GM18909 (cell line): Measurements from ENCODE around the gene CIAO3.
"Not testable (repeated sequence)": the region's sequence is repeated elsewhere in the genome, so short reads cannot be mapped to it uniquely, and the experiment has no call there.

Experiments
- ATAC-seq: cut with Tn5 transposase; IDR thresholded peaks from one replicate; pipeline ENCODE4 v1.9.1; 2021; ENCODE audit warnings: mild to moderate bottlenecking; ENCODE audit not compliant: unreplicated experiment, poor library complexity

The CIAO3 gene

GRCh38 chr16:700684-701584, 39.9 kb downstream of the CIAO3 start:
- ATAC-seq: no peak

DNA sequence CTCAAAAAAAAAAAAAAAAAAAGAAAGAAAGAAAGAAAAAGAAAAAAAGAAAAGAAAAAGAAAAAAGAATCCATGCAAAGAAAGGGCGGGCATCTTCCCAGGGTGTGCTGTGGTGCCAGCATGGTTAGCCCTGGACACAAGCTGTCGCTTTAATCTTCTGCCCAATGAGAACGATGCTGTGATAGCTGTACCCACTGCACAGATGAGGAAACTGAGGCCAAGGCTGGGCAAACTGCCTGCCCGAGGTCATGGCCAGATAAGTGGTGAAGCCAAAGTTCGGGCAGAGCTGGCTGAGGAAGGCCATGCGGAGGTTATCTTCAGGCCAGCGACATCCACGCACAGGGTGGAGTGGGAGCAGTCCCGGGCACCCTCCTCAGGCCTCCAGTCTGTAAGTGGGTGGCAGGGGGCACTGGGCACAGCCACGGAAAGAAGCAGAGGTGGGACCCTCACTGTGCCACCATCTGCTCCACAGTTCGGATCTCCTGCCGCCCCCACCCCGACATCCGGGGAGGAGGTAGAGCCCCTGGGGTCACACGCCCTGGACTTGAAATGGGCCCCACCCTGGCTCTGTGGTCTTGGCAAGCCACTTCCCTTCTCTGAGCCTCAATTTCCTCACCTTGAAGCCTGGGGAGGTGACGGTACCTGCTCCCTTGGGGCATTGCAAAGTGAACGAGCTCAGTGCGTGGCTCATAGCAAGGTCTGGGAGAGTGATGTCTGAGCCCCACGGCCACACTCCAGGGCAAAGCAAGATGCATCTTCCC, 41.7 kb downstream of the CIAO3 start:
- ATAC-seq: no peak

GRCh38 chr16:695355-696089, 45.3 kb downstream of the CIAO3 start:
- no peak for ATAC-seq

DNA sequence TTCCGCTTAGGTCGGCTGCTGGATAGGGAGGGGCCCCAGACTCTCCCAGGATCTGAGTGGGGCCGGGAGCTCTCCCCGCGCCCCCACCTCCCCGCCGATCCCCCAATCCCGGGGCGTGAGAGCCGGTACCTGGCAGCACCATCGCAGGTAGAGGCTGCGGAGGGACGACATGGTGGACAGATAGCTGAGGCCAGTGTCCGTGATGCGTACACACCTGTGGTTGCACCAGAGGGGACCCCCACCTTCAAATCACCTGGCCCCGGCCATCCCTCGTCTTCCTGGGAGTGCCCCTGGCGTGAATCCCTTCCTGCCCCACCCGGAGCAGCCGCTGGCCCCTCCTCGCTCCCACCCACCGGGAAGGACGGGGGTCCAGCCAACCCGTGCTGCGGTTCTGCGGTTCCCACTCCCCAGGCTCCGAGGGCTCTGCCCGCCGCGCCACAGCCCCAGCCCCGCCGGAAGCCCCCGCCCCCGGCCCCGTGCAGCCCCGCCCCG, 45.9 kb downstream of the CIAO3 start:
- no peak for ATAC-seq

- no peak for ATAC-seq
Observed at GRCh38 chr16:694187-694862, 46.5 kb downstream of the CIAO3 start.

- no peak for ATAC-seq
Observed at GRCh38 chr16:693766-694165, 47.0 kb downstream of the CIAO3 start.

DNA sequence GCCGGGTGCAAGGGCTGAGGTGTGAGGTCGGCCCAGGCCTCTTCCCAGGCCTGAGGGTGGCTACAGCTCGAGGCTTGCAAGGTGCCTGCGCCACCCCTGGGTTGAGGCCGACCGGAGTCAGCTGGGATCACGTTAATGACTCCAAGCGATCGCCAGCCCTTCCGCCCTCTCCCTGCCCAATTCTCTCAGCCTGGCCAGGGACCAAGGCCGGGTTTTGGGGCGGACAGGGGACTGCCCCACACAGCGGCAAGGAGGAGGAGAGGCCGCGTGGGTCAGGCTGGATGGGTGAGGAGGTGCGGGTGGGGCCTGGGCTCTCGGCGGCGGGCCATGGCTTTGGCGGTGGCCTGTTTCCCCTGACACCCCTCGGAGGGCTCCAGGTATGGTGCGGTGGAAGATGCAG, 47.4 kb downstream of the CIAO3 start:
- ATAC-seq: no peak

GRCh38 chr16:692356-693108, 48.3 kb downstream of the CIAO3 start:
- ATAC-seq: no peak

- ATAC-seq: not testable (repeated sequence)
Observed at GRCh38 chr16:691242-691641, 49.6 kb downstream of the CIAO3 start.

DNA sequence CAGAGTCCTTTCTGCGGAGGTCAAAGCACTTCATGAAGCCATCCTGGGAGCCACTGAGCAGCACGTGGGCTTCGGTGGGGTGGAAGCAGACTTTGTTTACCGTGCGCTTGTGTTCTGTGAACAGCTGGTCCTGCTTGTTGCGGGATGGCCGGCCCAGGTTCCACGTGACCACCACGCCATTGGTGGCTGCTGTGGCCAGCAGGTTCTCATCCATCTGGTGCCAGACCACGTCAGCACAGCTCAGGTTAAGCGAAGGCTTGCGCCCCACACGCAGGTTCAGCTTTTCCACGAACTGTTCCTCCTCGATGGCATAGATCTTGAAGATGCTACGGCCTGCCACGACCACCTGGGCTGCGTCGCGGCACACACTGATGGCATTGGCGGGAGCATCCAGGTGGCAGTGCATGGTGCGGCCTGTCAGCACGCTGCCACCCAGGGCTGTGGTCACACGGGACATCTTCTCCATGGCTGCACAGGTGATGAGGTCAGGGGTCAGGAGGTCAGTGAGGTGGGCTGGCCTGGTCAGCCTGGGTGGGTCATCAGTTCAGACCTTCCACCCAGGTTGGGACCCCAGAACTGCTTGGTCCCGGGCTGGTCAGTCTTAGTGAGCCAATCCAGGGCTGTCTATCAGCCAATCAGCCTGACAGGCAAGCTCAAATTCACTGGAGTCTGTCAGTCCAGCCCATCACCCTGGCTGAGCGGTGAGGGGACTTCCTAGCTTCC, 51.5 kb downstream of the CIAO3 start:
- no peak for ATAC-seq

- ATAC-seq: no peak
Observed at GRCh38 chr16:687499-687898, 53.3 kb downstream of the CIAO3 start.

DNA sequence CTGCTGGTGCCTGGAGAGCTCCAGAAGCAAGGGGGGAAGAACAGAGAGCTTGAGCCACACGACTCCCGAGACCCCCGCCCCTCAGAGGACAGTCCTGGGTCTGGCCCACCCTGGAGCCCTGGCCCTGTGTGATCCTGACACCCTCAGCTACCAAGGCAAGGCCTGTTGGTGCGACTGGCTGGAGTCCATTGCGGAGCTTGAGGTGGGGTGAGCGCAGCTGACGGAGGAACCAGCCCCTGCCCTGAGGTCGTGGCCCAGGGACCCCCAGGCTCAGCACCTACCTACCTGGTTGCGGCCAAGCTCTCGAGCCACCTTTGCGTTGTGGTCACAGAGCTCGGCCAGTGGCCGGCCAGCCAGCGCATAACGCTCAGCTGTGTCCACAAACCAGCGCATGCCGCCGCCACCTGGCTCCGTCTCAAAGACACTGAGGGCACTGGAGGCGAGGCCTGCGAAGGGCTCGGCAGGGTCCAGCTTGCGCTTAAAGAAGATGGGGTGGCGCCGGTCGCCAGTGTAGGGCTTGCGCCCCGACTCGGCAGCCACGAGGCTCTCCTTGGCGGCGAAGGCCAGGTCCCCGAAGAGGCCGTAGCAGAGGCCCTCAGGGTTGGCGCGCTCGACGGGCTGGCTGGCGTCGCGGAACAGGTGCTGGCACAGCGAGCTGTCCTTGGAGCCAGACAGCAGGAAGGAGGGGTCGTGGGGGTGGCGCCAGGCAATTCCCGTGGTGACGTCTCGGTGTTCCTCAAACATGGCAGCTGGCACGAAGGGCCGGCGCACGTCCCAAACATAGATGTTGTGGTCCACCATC, 54.1 kb downstream of the CIAO3 start:
- no peak for ATAC-seq

GRCh38 chr16:685967-686366, 54.8 kb downstream of the CIAO3 start:
- ATAC-seq: no peak

- ATAC-seq: no peak
Observed at GRCh38 chr16:684961-685696, 55.7 kb downstream of the CIAO3 start.

DNA sequence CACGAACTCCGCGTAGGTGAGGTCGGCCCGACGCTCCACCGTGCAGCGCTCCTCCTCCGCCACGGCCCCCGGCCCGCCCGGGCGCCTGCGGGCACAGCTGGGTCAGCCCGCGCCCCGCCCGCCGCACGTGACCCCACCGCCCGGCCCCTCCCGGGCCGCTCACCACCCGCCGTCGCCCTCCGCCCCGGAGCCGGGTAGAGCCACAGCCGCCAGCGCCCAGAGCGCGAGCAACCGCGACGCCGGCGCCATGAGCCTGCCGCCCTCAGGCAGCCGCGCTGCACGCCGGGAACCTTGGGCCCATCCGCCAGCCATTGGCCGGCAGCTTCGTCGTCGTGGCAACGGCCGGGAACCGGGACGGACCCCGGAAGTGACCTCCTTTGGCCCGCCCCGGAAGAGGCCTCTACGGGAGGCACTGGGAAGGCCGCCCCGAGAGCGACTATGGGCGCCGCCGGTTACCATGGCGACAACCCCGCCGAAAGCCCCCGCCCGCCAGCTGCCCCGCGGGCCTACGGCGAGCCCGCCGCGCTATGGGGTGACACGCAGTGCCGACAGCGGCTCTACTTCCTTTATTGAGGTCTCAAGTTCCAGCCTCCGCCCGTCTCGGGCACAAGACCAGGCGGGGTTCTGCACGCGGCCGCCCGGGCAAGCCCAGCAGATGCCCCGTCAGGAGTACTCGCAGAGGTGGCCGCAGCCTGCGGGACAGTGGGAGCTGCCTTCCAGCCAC, 56.6 kb downstream of the CIAO3 start, which contains the start of gene JMJD8:
TSS of gene JMJD8 (minus strand) at position 264 of the 724 bp plus-strand sequence. CDS start at position 249, 15 bp downstream.
- ATAC-seq: peak; percentile 67

- no peak for ATAC-seq
Observed at GRCh38 chr16:683396-684070, 57.3 kb downstream of the CIAO3 start.
